NCI-H2081 treated with DMSO at 0.1 percent for 48 hours (cell line): ENCODE results near the gene PLD4.
"Not testable (repeated sequence)": the region's sequence is repeated elsewhere in the genome, so short reads cannot be mapped to it uniquely, and the experiment has no call there.

Experiments used
- DNase-seq: peaks from one replicate; lab custom pipeline; 2025; lab: John Stamatoyannopoulos, UW

The PLD4 gene

GRCh38 chr14:104941508-104942365 is 17.1 kb downstream of the PLD4 start:
- DNase-seq: no peak

- DNase-seq: no peak
These were observed 17.9 kb downstream of the PLD4 start for GRCh38 chr14:104942586-104942985.

GRCh38 chr14:104943216-104944015 is 18.7 kb downstream of the PLD4 start:
- not testable (repeated sequence) for DNase-seq

GRCh38 chr14:104944016-104944308 is 19.3 kb downstream of the PLD4 start:
- not testable (repeated sequence) for DNase-seq

- DNase-seq: not testable (repeated sequence)
These were observed 19.9 kb downstream of the PLD4 start for GRCh38 chr14:104944436-104945205.

GRCh38 chr14:104945266-104945665 is 20.6 kb downstream of the PLD4 start:
- DNase-seq: not testable (repeated sequence)

- not testable (repeated sequence) for DNase-seq
These were observed 21.6 kb downstream of the PLD4 start for GRCh38 chr14:104945986-104946965.

GRCh38 chr14:104947201-104947600 is 22.5 kb downstream of the PLD4 start:
- DNase-seq: not testable (repeated sequence)

GRCh38 chr14:104947881-104948735 is 23.4 kb downstream of the PLD4 start:
- DNase-seq: not testable (repeated sequence)

- no peak for DNase-seq
These were observed 24.0 kb downstream of the PLD4 start for GRCh38 chr14:104948736-104949031.

- DNase-seq: not testable (repeated sequence)
These were observed 24.8 kb downstream of the PLD4 start for GRCh38 chr14:104949406-104949955.

GRCh38 chr14:104950021-104950420 is 25.3 kb downstream of the PLD4 start:
- no peak for DNase-seq

GRCh38 chr14:104950701-104951100 is 26.0 kb downstream of the PLD4 start:
- DNase-seq: not testable (repeated sequence)

GRCh38 chr14:104951863-104952657 is 27.4 kb downstream of the PLD4 start:
- DNase-seq: not testable (repeated sequence)

GRCh38 chr14:104953097-104953496 is 28.4 kb downstream of the PLD4 start:
- no peak for DNase-seq

- no peak for DNase-seq
These were observed 29.4 kb downstream of the PLD4 start for GRCh38 chr14:104953896-104954656.

- no peak for DNase-seq
These were observed 30.2 kb downstream of the PLD4 start for GRCh38 chr14:104954746-104955395.

- no peak for DNase-seq
These were observed 30.7 kb downstream of the PLD4 start for GRCh38 chr14:104955396-104955770.
